HK-2 (cell line): Measurements from ENCODE around the gene IQSEC1.
"Not testable (repeated sequence)": the region's sequence is repeated elsewhere in the genome, so short reads cannot be mapped to it uniquely, and the experiment has no call there.

Source experiments
- DNase-seq: peaks from one replicate; pipeline ENCODE4 v3.0.0-alpha.2; 2018; ENCODE audit not compliant: unreplicated experiment

Gene IQSEC1

DNA sequence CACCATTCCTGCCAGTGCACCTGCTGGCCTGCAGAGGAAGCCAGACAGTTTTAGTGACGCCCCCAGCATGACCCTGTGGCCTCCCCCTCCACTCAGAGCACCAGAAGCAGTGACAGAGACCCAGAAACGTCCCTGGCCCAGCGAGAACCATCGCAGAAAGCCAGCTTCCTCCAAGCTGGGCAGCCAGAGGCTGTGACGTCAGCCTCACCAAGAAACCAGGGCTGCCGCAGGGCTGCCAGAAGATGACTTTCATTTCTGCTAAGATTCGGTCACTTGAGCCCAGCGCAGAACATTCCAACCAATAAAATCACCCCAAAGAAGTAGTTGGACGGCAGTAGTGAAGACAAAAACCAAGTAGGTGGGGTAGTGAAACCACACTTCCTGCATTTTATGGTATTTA, 202.3 kb downstream of the IQSEC1 start:
- no peak for DNase-seq

DNA sequence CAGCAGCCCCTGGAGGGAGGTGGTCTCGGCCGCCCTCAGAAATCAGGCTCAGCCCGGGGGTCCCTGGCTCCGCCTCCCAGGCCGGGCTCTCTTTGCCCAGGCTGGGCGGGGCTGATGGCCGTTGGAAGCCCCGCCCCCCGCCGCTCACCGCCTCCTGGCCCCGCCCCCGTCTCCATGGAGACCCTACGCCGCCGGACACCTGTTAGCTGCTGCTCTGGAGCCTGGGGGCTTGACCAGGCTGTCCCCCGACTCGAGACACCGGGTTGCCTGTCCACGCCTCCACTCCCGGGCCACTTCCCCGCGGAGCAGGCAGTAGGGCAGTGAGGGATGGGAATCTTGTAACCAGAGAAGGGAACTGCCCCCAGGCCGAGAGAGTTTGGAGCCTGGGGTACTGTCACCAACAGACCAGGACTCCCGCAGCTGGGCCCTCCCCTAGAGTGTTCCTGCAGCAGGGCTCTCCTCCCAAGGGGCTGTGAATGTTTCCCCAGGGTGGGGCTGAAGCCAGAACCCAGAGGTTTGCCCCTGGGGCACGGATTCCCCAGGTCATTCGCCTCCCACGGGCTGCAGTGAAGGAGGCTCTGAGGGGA, 204.1 kb downstream of the IQSEC1 start:
- peak; percentile 33 for DNase-seq

DNA sequence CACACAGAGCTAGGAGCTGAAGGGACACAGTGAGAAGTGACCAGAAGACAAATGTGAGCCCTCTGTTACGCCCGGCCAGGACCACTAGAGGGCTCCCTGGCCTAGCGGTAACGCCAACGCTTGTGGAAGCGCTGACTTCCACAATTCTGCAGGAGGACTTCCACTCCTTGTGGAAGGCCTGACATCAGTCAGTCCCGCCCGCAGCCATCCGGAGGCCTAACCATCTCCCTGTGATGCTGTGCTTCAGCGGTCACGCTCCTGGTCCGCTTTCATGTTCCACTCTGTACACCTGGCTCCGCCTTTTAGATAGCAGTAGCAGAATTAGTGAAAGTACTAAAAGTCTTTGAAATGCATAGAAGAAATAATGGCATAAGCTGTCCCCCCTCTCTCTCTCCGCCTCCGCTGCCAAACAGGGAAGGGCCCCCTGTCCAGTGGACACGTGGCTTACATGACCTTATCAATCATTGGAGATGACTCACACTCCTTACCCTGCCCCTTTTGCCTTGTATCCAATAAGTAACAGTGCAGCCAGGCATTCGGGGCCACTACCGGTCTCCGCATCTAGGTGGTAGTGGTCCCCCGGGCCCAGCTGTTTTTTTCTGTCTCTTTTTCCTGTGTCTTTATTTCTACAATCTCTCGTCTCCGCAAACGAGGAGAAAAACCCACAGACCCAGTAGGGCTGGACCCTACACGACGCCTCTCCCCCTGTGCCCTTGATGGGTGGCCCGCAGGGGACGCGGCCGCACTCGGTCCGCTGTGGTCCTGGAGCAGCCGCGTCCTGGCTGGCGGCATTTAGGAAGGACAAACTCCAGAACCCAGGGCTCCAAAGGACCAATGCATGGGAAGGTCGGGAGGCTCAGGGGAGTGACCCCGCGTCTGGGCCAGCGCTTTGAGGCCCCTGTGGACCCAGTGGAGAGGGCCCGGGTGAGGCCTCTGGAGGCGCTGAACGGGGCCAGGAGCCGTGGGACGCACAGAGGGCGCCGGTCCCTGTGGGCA, 204.9 kb downstream of the IQSEC1 start:
- DNase-seq = peak; percentile 77

DNA sequence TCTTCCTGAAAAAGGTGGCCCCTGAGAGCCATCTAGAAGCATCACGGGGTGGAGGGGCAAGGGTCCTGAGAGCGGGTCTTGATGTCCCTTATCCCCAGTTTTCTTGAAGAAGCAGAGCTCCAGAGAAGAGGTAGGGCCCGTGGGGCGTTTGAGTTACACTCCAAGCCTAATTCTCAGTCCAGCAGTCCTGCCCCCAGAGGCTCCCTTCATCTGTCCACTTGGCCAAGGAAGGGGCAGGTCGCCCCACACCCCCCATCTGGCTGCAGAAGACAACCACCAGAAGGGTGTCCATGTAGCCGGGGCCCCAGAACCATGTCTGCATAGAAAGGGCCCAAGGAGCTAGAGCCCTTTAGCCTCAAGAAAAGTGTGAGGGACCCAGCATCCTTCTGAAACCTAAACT, 206.4 kb downstream of the IQSEC1 start:
- DNase-seq = no peak

DNA sequence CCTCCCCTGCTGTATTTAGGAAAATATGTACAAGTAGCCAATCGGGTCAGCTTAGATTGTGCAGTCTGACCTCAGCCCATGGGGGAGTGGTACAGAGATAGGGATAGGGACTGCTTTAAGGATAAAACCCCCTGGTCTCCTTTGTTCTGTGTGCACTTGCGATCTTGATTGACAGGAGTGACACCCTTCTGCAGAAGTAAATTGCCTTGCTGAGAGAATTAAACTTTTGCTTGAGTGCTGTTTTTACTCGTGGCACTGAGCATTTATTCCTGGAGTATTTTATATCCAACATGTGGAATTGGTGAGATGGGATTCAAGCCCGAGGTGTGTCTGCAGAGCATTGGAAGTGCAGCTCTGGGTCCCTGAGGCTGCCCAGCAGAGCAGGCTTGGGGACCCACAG, 208.0 kb downstream of the IQSEC1 start:
- DNase-seq = no peak

DNA sequence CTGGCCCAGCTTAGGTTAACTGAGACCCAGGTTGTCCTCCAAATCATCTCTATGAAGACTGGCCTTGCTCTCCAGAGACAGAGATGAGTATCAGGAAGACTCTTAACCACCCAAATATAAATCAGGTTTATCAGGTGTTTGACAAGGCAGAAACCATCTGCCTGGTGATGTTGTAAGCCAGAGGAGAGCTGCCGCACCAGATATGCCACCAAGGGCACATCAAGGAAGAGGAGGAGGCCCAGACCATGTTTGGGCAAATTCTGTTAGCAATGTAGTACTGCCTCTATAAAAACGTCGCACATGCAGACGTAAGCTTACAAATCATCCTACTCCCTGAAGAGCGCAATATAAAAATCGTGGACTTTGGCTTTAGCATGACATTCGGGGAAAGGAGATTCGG, 210.8 kb downstream of the IQSEC1 start:
- no peak for DNase-seq

DNA sequence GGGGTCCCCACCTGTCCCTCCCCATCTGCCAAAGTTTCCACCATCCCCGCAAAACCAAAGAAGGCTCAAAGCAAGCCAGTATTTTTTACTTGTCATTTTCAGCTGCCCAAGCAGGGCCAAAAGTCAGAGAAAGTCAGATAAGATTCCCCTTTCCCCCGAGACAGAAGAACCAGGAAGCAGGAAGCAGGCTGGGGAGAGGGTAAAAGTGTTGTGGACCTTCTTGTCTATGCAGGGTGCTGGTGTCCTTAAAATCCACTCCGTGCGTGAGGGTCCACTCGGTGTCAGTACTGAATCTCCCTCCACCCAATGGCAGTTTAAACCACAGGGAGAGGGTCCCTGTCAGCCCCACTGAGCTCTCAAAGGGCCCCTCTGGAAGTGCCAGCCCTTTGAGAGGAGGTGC, 211.6 kb downstream of the IQSEC1 start:
- DNase-seq = no peak

DNA sequence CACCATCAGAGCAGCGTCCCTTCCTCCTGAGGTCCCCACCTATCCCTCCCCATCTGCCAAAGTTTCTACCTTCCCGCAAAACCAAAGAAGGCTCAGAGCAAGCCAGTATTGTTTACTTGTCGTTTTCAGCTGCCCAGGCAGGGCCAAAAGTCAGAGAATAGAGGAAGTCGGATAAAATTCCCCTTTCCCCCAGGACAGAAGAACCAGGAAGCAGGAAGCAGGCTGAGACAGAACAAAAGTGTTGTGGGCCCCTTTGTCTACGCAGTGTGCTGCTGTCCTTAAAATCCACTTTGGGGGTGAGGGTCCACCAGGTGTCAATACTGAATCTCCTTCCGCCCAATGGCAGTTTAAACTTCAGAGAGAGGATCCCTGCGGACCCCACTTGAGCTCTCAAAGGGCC, 213.4 kb downstream of the IQSEC1 start:
- DNase-seq = no peak

DNA sequence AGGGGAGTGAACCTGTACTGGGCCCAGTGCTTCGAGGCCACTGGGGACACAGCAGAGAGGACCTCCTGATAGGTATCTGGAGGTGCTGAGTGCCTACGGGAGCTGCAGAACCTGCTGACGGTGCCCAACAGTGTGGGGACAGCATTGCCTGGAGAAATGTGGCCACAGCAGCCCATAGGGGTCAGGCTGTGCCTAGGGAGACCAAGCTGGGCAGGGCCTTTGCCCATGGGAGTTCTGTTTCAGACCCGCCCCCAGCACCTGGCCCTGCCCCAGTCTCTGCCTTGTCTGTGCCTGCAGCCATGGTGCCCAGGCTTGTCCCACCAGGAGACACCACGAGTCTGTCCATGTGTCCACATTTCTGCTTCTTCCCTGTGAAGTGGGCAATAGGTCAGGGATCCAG, 216.6 kb downstream of the IQSEC1 start:
- no peak for DNase-seq

DNA sequence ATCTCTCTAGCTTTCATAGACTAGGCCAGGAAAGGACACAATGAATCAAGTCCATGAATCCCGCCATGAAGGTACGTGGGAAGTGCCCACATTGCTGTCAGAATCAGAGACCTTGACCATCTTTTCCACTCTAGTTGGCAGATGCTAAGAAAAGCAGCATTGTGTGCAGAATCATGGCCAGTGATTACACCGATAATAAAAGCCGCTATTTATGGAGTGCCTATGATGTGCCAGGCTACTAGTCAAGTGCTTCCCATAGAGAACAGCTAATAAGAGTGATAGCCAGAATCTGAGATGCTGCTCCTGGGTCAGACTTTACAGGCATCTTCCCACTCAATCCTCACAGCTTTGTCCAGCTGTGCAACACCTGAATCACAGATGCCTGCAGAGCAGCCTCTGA, 218.7 kb downstream of the IQSEC1 start:
- DNase-seq = no peak

DNA sequence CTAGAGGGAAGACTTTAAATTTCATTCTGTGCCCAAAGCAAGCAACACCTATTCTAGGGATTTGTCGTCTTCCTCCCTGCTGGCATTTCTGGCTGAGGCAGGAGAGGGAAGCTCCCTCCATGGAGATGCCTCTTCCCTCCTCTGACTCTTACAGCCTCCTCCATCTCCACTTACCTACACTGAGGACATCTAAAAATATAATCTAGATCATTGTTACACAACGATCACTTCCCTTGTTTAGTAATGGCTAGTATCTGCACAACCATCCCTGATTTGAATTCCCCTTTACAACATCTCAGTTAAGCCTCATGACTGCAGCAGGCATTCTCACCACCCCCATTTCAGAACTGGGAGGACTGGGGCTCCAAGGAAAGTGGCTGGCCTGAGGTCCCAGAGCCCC, 219.4 kb downstream of the IQSEC1 start:
- DNase-seq = not testable (repeated sequence)

DNA sequence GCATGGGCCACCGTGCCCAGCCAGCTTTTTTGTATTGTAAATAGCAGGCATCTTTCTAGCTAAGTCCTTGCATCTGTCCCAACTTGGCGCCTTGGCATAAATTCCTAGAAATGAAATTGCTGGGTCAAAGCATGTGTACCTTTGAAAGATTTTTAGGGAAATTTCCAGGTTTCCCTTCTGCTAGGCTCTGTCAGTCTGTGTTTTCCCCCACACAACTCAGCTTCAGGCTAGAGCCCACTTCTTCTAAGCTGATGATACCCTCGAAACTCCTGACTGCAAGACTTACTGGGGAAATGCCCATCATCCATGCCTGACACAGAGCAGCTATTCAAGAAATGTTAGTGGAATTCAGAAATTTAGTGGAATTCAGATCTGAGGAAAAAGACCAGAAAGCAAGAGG, 221.0 kb downstream of the IQSEC1 start:
- no peak for DNase-seq
